ENCODE data around the gene AIFM3.

- TF ChIP-seq, protein P1, sequence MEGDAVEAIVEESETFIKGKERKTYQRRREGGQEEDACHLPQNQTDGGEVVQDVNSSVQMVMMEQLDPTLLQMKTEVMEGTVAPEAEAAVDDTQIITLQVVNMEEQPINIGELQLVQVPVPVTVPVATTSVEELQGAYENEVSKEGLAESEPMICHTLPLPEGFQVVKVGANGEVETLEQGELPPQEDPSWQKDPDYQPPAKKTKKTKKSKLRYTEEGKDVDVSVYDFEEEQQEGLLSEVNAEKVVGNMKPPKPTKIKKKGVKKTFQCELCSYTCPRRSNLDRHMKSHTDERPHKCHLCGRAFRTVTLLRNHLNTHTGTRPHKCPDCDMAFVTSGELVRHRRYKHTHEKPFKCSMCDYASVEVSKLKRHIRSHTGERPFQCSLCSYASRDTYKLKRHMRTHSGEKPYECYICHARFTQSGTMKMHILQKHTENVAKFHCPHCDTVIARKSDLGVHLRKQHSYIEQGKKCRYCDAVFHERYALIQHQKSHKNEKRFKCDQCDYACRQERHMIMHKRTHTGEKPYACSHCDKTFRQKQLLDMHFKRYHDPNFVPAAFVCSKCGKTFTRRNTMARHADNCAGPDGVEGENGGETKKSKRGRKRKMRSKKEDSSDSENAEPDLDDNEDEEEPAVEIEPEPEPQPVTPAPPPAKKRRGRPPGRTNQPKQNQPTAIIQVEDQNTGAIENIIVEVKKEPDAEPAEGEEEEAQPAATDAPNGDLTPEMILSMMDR (IDR thresholded peaks at IDR 0.05) = no peak
- TF ChIP-seq ZFX (IDR thresholded peaks at IDR 0.05; ENCODE audit: borderline replicate concordance) = no peak
These were observed 51.3 kb downstream of the AIFM3 start for GRCh38 chr22:21018314-21018713.
